HFFc6 (cell line): ENCODE results near the gene ZNF652. TPM values are rescaled to one million over a fixed set of nuclear protein-coding genes. Genes with fewer than 3 reads are reported as not detected.

ENCODE experiments used
- DNase-seq: peaks from one replicate; pipeline ENCODE4 v3.0.0-alpha.2; 2018
- H3K27ac Mint-ChIP-seq: 2 replicates; pipeline ENCODE4 v1.8.0; 2020; ENCODE audit warnings: mild to moderate bottlenecking, mixed read lengths
- H3K27me3 Mint-ChIP-seq: 2 replicates; pipeline ENCODE4 v1.8.0; 2021; ENCODE audit warnings: mild to moderate bottlenecking, moderate library complexity, mixed read lengths; ENCODE audit not compliant: insufficient read depth
- H3K36me3 Mint-ChIP-seq: 2 replicates; pipeline ENCODE4 v1.8.0; 2021; ENCODE audit warnings: low read depth, mixed read lengths
- H3K4me1 Mint-ChIP-seq: 2 replicates; pipeline ENCODE4 v1.8.0; 2020; ENCODE audit warnings: low read depth, mixed read lengths
- H3K4me3 Mint-ChIP-seq: 2 replicates; pipeline ENCODE4 v1.8.0; 2020; ENCODE audit warnings: mild to moderate bottlenecking, moderate library complexity, mixed read lengths
- H3K9me3 Mint-ChIP-seq: 2 replicates; pipeline ENCODE4 v1.8.0; 2020; ENCODE audit warnings: mild to moderate bottlenecking, mixed read lengths
- total RNA-seq, 6 experiments: library from RNA; stranded (reverse); fragmentation: NEBNext Ultra II Directional; extraction: Animal tissue kit (Norgen Biotek cat#: 25700); gene quantifications; 2 replicates in 1 of 6; 3 replicates in 5 of 6; pipeline ENCODE4 v1.2.3, GENCODE V29; 2021
- TF ChIP-seq, protein P1 (sequence below): fragments of 200-600 bp; sonication (generic); IDR thresholded peaks from 2 replicates; pipeline ENCODE4 v1.5.0; 2021; ENCODE audit warnings: antibody characterized with exemption, mild to moderate bottlenecking

ZNF652 gene
- total RNA-seq, 6 experiments from 2014 or later = 12.0 to 15.5 (median 12.7) TPM

DNA sequence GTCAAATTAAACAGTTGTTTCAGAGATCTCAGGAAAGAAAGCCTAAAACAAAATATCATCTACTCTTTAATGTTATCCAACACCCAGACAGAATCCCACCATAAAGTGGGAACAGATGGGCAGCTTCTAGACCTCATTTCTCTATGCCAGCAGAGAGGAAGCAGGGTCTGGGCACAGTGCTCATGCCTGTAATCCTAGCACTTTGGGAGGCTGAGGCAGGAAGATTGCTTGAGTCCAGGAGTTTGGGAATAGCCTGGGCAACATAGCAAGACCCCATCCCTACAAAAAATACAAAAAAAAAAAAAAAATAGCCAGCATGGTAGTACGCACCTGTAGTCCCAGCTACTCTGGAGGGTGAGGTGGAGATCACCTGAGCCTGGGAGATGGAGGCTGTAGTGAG lies 13.5 kb upstream of the ZNF652 start:
- peaks cover 27% of the 10 kb centered on the region for H3K36me3 Mint-ChIP-seq
- TF ChIP-seq, protein P1, sequence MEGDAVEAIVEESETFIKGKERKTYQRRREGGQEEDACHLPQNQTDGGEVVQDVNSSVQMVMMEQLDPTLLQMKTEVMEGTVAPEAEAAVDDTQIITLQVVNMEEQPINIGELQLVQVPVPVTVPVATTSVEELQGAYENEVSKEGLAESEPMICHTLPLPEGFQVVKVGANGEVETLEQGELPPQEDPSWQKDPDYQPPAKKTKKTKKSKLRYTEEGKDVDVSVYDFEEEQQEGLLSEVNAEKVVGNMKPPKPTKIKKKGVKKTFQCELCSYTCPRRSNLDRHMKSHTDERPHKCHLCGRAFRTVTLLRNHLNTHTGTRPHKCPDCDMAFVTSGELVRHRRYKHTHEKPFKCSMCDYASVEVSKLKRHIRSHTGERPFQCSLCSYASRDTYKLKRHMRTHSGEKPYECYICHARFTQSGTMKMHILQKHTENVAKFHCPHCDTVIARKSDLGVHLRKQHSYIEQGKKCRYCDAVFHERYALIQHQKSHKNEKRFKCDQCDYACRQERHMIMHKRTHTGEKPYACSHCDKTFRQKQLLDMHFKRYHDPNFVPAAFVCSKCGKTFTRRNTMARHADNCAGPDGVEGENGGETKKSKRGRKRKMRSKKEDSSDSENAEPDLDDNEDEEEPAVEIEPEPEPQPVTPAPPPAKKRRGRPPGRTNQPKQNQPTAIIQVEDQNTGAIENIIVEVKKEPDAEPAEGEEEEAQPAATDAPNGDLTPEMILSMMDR = no peak
- DNase-seq = no peak
- H3K4me1 Mint-ChIP-seq = peaks cover 6% of the 10 kb centered on the region; the same call in 1 of the 2 replicates
- H3K27ac Mint-ChIP-seq = no peak overlapping the region
- H3K9me3 Mint-ChIP-seq = peaks cover 26% of the 10 kb centered on the region
- H3K4me3 Mint-ChIP-seq = no peak overlapping the region
- peaks cover 2% of the 10 kb centered on the region; the same call in 1 of the 2 replicates for H3K27me3 Mint-ChIP-seq

DNA sequence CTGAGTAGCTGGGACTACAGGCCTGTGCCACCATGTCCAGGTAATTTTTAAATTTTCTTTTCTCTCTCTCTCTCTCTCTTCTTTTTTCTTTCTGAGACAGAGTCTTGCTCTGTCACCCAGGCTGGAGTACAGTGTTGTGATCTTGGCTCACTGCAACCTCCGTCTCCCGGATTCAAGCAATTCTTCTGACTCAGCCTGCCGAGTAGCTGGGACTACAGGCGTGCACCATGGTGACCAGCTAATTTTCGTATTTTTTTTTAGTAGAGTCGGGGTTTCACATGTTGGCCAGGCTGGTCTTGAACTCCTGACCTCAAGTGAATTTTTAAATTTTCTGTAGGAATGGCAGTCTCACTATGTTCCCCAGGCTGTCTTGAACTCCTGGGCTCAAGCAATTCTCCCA lies 11.1 kb upstream of the ZNF652 start:
- H3K4me3 Mint-ChIP-seq = no peak overlapping the region
- H3K27me3 Mint-ChIP-seq = peaks cover 2% of the 10 kb centered on the region; the same call in 1 of the 2 replicates
- peaks cover 10% of the 10 kb centered on the region for H3K36me3 Mint-ChIP-seq
- TF ChIP-seq, protein P1 = no peak
- no peak overlapping the region for H3K27ac Mint-ChIP-seq
- no peak for DNase-seq
- no peaks in the 10 kb centered on the region for H3K4me1 Mint-ChIP-seq
- peaks cover 10% of the 10 kb centered on the region for H3K9me3 Mint-ChIP-seq

DNA sequence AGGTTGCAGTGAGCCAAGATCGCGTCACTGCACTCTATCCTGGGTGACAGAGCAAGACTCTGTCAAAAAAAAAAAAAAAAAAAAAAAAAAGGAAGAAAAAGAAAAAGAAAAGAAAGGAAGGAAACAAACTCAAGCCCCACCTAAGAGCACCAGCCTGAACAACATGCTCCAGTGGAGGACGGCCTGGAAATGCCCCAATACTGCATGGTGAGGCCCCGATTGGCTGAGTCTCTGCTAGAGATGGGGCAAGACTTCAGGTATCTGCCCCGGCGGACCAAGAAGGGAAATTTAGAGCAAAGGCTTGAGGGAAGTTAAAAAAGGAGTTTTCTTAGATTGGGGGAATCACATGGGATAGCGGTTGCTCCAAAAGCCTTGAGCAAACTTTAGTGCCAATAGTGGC lies 10.4 kb upstream of the ZNF652 start:
- peaks cover 4% of the 10 kb centered on the region; the same call in 1 of the 2 replicates for H3K36me3 Mint-ChIP-seq
- 0 out of 2 replicates have a peak, but pooled peaks cover 4% of the 10 kb centered on the region for H3K9me3 Mint-ChIP-seq
- H3K27ac Mint-ChIP-seq = no peak overlapping the region
- no peaks in the 10 kb centered on the region for H3K4me1 Mint-ChIP-seq
- H3K4me3 Mint-ChIP-seq = no peak overlapping the region
- peaks cover 2% of the 10 kb centered on the region for H3K27me3 Mint-ChIP-seq
- TF ChIP-seq, protein P1 = no peak
- DNase-seq = no peak

DNA sequence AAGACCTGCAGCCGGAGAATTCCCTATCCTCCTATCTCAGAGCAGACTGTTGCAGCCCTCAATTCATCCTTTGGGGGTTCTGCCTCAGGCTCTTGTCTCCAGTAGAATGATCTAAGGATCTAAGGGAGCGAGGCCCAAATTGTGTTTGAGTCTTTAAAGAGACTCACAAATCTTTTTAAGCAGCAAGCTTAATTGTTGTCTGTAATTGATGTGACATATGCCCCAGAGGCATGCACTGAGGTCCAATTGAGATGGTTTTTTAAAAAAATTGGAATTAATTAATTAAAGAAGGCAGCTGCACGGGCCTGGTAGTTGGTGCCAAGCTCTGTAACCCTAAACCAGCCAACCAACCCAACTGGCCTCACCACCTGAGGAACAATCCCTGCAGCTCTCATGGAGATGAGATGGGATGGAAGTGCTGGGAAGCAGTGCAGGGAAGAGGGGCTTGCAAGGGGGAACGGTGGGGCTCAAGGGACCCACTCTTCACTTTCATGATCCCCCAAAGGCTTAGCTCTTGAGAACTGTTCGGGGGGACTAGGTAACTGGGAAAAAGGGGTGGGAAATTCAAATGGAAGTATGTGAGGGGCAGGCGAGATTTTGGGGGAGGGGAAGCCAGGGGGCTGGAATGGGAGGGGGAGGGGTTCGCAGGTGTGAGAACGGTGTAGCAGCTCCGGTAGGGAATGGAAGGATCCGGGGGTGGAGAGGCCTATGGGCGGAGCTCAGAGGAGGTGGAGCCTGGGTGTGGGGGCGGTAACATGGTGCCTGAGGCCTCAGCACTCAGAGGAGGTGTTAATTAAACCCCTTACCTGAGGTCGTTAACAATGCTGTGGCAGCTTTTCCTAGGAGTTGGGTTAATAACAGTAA lies 9.2 kb upstream of the ZNF652 start:
- Mint-ChIP-seq H3K27ac (no peak overlapping the region), H3K27me3 (peaks cover 2% of the 10 kb centered on the region; the same call in 1 of the 2 replicates), H3K36me3 (0 out of 2 replicates have a peak, but pooled peaks cover 2% of the 10 kb centered on the region), H3K4me1 (no peaks in the 10 kb centered on the region), H3K9me3 (no peaks in the 10 kb centered on the region), H3K4me3 (no peak overlapping the region)
- no peak for DNase-seq
- TF ChIP-seq, protein P1 = no peak

DNA sequence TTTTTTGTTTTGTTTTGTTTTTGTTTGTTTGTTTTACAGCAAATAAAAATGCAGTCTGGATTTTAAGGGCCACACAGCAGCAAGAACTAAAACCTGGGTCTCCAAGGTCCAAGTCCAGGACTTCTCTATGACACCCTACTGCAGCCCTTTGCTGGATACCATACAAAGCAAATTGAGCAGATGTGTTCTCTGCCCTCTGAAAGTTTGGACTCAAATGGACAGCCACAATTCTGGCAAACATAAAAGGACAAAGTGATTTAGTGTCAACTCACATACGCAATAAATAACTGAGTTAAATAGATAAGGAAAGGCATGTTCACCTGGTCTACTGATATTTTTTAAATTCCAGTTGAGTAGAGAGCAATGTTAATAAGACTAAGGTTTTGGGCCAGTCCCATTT lies 7.7 kb upstream of the ZNF652 start:
- no peaks in the 10 kb centered on the region for H3K9me3 Mint-ChIP-seq
- no peak overlapping the region for H3K27ac Mint-ChIP-seq
- H3K4me1 Mint-ChIP-seq = no peaks in the 10 kb centered on the region
- peaks cover 2% of the 10 kb centered on the region; the same call in 1 of the 2 replicates for H3K27me3 Mint-ChIP-seq
- no peak for DNase-seq
- H3K4me3 Mint-ChIP-seq = no peak overlapping the region
- H3K36me3 Mint-ChIP-seq = no peaks in the 10 kb centered on the region
- TF ChIP-seq, protein P1 = no peak
